Neural progenitor cell (in vitro differentiated cells): ENCODE measurements around the gene SSBP2.

ENCODE experiments used
- EZH2phosphoT487 ChIP-seq: fragments of 200-600 bp; sonication (generic); IDR thresholded peaks from 2 replicates; pipeline ENCODE4 v1.6.1; 2017; ENCODE audit warnings: antibody characterized with exemption
- TF ChIP-seq, protein P1 (sequence below): fragments of 200-600 bp; sonication (generic); IDR thresholded peaks from 2 replicates; pipeline ENCODE4 v1.5.1; 2017; ENCODE audit warnings: antibody characterized with exemption, mild to moderate bottlenecking

DNA sequence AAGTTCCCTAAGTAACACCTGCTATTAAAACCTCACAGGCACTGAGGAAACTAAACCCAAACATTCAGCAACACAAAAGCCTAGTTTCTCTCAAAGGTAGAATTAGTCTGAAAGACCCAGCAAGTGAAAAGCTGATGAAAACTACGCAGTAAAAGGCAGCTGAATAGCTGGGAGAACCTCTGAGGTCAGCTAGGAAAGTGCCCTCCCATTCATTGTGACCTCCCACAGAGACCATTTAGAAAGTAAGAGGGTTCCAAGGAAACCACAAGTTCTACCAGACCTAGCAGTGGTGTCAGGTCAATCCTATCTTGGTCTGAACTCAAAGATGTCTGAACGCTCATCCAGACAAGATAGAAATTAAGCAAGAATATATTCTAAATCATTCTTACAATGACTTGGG is 144.7 kb downstream of the SSBP2 start:
- TF ChIP-seq, protein P1, sequence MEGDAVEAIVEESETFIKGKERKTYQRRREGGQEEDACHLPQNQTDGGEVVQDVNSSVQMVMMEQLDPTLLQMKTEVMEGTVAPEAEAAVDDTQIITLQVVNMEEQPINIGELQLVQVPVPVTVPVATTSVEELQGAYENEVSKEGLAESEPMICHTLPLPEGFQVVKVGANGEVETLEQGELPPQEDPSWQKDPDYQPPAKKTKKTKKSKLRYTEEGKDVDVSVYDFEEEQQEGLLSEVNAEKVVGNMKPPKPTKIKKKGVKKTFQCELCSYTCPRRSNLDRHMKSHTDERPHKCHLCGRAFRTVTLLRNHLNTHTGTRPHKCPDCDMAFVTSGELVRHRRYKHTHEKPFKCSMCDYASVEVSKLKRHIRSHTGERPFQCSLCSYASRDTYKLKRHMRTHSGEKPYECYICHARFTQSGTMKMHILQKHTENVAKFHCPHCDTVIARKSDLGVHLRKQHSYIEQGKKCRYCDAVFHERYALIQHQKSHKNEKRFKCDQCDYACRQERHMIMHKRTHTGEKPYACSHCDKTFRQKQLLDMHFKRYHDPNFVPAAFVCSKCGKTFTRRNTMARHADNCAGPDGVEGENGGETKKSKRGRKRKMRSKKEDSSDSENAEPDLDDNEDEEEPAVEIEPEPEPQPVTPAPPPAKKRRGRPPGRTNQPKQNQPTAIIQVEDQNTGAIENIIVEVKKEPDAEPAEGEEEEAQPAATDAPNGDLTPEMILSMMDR = no peak
- TF ChIP-seq EZH2phosphoT487 = no peak
